GM12872 (cell line): Measurements from ENCODE around the gene PERCC1.

Source experiments
- CTCF ChIP-seq: IDR thresholded peaks from 3 replicates; pipeline ENCODE4 v1.5.1; 2011; ENCODE audit warnings: low read depth, mild to moderate bottlenecking, low read length, moderate library complexity; ENCODE audit not compliant: insufficient read depth

PERCC1 gene

GRCh38 chr16:1426734-1427471, 4.0 kb upstream of the PERCC1 start:
- no peak for TF ChIP-seq CTCF

- no peak for TF ChIP-seq CTCF
Measured at GRCh38 chr16:1427473-1428461, 3.1 kb upstream of the PERCC1 start.

- TF ChIP-seq CTCF: peak; percentile 67
Measured at GRCh38 chr16:1428511-1428910, 2.4 kb upstream of the PERCC1 start.

GRCh38 chr16:1429012-1429411, 1.9 kb upstream of the PERCC1 start:
- TF ChIP-seq CTCF: no peak

GRCh38 chr16:1429631-1430030, 1.2 kb upstream of the PERCC1 start:
- no peak for TF ChIP-seq CTCF

GRCh38 chr16:1430214-1430758, 592 bp upstream of the PERCC1 start:
- no peak for TF ChIP-seq CTCF
